Upper lobe of left lung (tissue), 4 donors: ENCODE data around the gene NTSR1.

Experiments
- EP300 ChIP-seq, 4 donors: sonication (generic); formaldehyde crosslinking; IDR thresholded peaks; one replicate each; pipeline ENCODE4 v1.5.1; 2017; ENCODE audit warnings: antibody characterized with exemption in 4 of 4, control low read depth in 2 of 4
- POLR2A ChIP-seq, 4 donors: fragments of 450-650 bp; IDR thresholded peaks; one replicate each; pipeline ENCODE4 v1.5.1; 2016 to 2017; ENCODE audit warnings: antibody characterized with exemption in 4 of 4, mild to moderate bottlenecking in 2 of 4
- POLR2AphosphoS5 ChIP-seq, 2 donors: sonication (generic); formaldehyde crosslinking; IDR thresholded peaks; one replicate each; pipeline ENCODE4 v1.5.1; 2017; ENCODE audit warnings: antibody characterized with exemption in 2 of 2
- TF ChIP-seq, protein P1 (sequence below), 6 experiments: fragments of 450-650 bp in 4 of 6; fragments of 200-600 bp in 2 of 6; sonication (generic) in 2 of 6; IDR thresholded peaks; one replicate each; pipeline ENCODE4 v1.5.1; 2016 to 2019; ENCODE audit warnings: antibody characterized with exemption in 6 of 6

DNA sequence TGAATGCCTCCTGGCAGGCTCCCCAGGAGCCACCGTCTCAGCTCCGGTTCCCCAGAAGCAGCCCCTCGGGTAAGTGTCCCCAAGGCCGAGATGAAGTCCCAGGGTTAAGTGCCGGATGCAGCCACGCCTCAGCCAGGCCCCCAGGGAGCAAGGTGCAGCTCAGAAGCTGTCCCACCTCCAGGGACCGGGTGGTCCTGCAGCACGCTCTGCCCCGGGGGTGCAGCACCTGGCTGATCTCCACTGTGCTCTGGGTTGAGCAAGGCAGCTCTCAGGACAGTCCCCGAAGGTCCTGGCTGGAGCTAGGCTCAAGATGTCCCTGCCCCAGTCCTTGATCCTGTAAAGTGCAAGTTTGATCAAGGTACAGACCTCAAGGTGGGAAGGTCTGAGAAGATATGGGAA, 15.1 kb upstream of the NTSR1 start:
- TF ChIP-seq POLR2A (IDR thresholded peaks at IDR 0.05) (no peak), EP300 (IDR thresholded peaks at IDR 0.05) (no peak), POLR2AphosphoS5 (IDR thresholded peaks at IDR 0.05) (no peak)
- TF ChIP-seq, protein P1, sequence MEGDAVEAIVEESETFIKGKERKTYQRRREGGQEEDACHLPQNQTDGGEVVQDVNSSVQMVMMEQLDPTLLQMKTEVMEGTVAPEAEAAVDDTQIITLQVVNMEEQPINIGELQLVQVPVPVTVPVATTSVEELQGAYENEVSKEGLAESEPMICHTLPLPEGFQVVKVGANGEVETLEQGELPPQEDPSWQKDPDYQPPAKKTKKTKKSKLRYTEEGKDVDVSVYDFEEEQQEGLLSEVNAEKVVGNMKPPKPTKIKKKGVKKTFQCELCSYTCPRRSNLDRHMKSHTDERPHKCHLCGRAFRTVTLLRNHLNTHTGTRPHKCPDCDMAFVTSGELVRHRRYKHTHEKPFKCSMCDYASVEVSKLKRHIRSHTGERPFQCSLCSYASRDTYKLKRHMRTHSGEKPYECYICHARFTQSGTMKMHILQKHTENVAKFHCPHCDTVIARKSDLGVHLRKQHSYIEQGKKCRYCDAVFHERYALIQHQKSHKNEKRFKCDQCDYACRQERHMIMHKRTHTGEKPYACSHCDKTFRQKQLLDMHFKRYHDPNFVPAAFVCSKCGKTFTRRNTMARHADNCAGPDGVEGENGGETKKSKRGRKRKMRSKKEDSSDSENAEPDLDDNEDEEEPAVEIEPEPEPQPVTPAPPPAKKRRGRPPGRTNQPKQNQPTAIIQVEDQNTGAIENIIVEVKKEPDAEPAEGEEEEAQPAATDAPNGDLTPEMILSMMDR (IDR thresholded peaks at IDR 0.05), result no peak
